ENCODE results near the gene TNNT2. TPM values are rescaled to one million over a fixed set of nuclear protein-coding genes. Genes with fewer than 3 reads are reported as not detected.

Gene TNNT2
- total RNA-seq, 4 donors from 2014 or later = 6.6 to 128 (median 45.7) TPM

GRCh38 chr1:201404055-201404454 lies 26.6 kb upstream of the TNNT2 start:
- DNase-seq (ENCODE audit: low spot score in 2 of 2) = no peak
- Histone ChIP-seq H3K36me3 (no peaks in the 10 kb centered on the region), H3K27ac (peak overlapping the region in 1 of 4 donors; percentile 34), H3K4me1 (peaks cover 0 to 11% (median 5%) of the 10 kb centered on the region in 4 donors), H3K27me3 (peaks cover 0 to 15% of the 10 kb centered on the region in 2 donors), H3K9me3 (no peaks in the 10 kb centered on the region), H3K4me3 (no peak overlapping the region)
- no peak for TF ChIP-seq EP300 (IDR thresholded peaks at IDR 0.05)
- TF ChIP-seq CTCF (IDR thresholded peaks at IDR 0.05) = no peak
- no peak for TF ChIP-seq POLR2A (IDR thresholded peaks at IDR 0.05)
- WGBS, 2 donors = 48 to 50% methylated on average over 7 of the region's 7 CpGs

GRCh38 chr1:201403359-201403758 lies 25.9 kb upstream of the TNNT2 start:
- Histone ChIP-seq H3K4me3 (no peak overlapping the region), H3K27me3 (peaks cover 0 to 21% of the 10 kb centered on the region in 2 donors), H3K9me3 (no peaks in the 10 kb centered on the region), H3K27ac (no peak overlapping the region), H3K36me3 (no peaks in the 10 kb centered on the region), H3K4me1 (peaks cover 0 to 15% (median 6%) of the 10 kb centered on the region in 4 donors)
- TF ChIP-seq POLR2A (IDR thresholded peaks at IDR 0.05) = no peak
- TF ChIP-seq CTCF (IDR thresholded peaks at IDR 0.05) = no peak
- 81 to 82% methylated on average over 1 of the region's 1 CpG for WGBS, 2 donors
- DNase-seq (ENCODE audit: low spot score in 2 of 2) = no peak

GRCh38 chr1:201401700-201402099 lies 24.2 kb upstream of the TNNT2 start:
- H3K36me3 ChIP-seq = no peaks in the 10 kb centered on the region
- no peaks in the 10 kb centered on the region for H3K9me3 ChIP-seq
- H3K4me1 ChIP-seq = peaks cover 0 to 15% (median 6%) of the 10 kb centered on the region in 4 donors
- no peak overlapping the region for H3K27ac ChIP-seq
- H3K4me3 ChIP-seq = no peak overlapping the region
- DNase-seq (ENCODE audit: low spot score in 2 of 2) = no peak
- TF ChIP-seq EP300 (IDR thresholded peaks at IDR 0.05) = no peak
- no peak for TF ChIP-seq POLR2A (IDR thresholded peaks at IDR 0.05)
- TF ChIP-seq CTCF (IDR thresholded peaks at IDR 0.05) = no peak
- peaks cover 0 to 27% of the 10 kb centered on the region in 2 donors for H3K27me3 ChIP-seq
- 75 to 93% methylated on average over 2 of the region's 2 CpGs for WGBS, 2 donors

GRCh38 chr1:201400852-201401230 lies 23.4 kb upstream of the TNNT2 start:
- no peaks in the 10 kb centered on the region for H3K36me3 ChIP-seq

More at GRCh38 chr1:201400852-201401230, 23.4 kb upstream of the TNNT2 start:
- Histone ChIP-seq H3K9me3 (no peaks in the 10 kb centered on the region), H3K4me1 (peaks cover 0 to 15% (median 6%) of the 10 kb centered on the region in 4 donors), H3K27ac (no peak overlapping the region), H3K27me3 (peaks cover 0 to 27% of the 10 kb centered on the region in 2 donors), H3K4me3 (no peak overlapping the region)
- TF ChIP-seq EP300 (IDR thresholded peaks at IDR 0.05) (no peak), POLR2A (IDR thresholded peaks at IDR 0.05) (no peak), CTCF (IDR thresholded peaks at IDR 0.05) (no peak)
- 76 to 90% methylated on average over 2 of the region's 2 CpGs for WGBS, 2 donors
- no peak for DNase-seq (ENCODE audit: low spot score in 2 of 2)

All from tibial nerve (tissue), 4 donors.